T-helper 1 cell treated with Interleukin-12 subunit alpha and Interleukin-12 subunit beta and Interleukin-4 antibody, amounts not matched to agents 30 ng/mL and 1 ng/mL, for 36 hours (primary cell): ENCODE data around the gene PPCDC. TPM values are rescaled to one million over a fixed set of nuclear protein-coding genes. Genes with fewer than 3 reads are reported as not detected.

ENCODE experiments used
- intact Hi-C: fragments of 100-400 bp; cut with micrococcal nuclease; formaldehyde crosslinking; loops from one replicate; pipeline ENCODE4 v1.15.1; 2024
- total RNA-seq: library from RNA; stranded (reverse); gene quantifications from 2 replicates; pipeline ENCODE4 v1.2.3, GENCODE V29; 2022

The PPCDC gene
- 39.6 and 41.3 TPM in 2 replicates for total RNA-seq

- intact Hi-C loops = loop anchor here (1.0 to 2.0 kb wide), 9 partner anchors 28 to 429 kb away; partner anchors contain the start of genes COX5A, EDC3, MAN2C1 and RPP25
Observed at GRCh38 chr15:75023181-75023871, at the start of gene PPCDC. Gene PPCDC (plus strand): TSS chr15:75023590. CDS start chr15:75028319, 4,729 bp downstream.

GRCh38 chr15:74976159-74976558 is 47.2 kb upstream of the PPCDC start:
- intact Hi-C loops = no loop called here

GRCh38 chr15:74977599-74977998 is 45.8 kb upstream of the PPCDC start:
- intact Hi-C loops = no loop called here

DNA sequence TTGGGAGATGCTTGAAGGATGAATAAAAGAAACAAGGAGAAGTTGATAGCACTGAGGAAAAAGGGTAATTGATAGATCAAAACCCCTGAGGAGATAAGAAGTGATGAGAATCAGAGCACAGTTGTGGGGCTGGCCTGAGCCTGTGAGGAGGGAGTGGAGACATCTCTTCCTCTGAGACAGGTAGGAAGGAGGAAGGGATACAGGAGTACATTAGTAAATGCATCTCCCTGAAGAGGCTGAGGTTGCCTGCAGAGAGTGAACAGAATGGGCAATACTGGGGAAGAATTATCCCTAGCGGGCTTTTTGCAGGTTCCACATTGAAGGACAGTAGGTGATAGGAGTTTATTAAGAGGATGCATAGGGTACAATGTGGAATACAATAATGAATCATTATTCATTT is 45.3 kb upstream of the PPCDC start:
- intact Hi-C loops = no loop called here

DNA sequence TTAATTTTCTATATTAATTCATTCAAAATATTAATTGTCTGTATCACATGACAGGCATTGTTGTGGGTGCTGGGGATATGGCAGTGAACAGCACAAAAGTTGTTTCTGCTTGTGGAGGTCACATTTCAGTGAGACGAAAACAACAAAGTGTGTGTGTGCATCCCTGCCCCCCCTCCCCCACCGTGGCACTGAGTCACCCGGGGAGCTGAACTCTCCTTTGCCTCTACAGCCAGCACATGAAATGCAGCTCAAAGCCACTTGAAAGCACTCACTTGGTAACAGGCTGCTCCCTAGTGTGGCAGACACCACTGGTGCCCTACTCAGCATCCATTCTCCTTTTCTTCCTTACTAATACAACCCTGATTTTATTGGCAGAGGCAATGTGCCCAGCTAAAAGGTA is 44.9 kb upstream of the PPCDC start:
- intact Hi-C loops = no loop called here

DNA sequence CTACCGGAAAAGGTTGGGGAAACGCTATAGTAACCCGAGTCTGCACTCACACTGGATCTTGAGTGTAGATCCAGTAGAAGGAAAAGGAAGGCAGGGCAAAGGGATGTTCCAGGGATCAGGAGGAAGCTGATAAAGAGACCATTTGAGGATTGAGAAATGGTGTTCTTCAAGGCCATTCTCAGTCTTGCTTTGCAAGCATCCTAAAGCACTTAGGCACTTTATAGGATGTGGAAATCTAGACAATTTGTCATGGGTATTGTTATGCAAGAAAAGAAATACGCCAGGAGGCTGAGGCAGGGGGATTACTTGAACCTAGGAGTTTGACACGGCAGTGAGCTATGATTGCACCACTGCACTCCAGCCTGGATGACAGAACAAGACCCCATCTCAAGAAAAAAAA is 41.2 kb upstream of the PPCDC start:
- intact Hi-C loops = no loop called here

GRCh38 chr15:74983725-74984231 is 39.6 kb upstream of the PPCDC start:
- intact Hi-C loops = no loop called here

GRCh38 chr15:74988007-74988800 is 35.2 kb upstream of the PPCDC start:
- intact Hi-C loops = no loop called here

DNA sequence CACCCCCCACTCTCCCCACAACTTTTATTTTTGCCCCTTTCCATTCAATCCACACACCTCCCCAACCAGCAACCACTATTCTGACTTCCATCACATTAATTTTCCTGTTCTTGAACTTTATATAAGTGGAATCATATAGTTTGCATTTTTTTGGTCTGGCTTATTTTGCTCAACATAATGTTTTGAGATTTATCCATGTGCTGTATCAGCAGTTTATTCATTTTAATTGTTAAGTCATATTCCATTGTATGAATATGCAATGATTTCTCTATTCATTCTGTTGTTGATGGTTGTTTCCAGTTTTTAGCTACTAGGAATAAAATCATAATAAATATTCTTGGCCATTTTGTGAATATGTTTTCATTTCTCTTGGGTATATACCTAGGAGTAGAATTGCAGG is 33.9 kb upstream of the PPCDC start:
- intact Hi-C loops = no loop called here

DNA sequence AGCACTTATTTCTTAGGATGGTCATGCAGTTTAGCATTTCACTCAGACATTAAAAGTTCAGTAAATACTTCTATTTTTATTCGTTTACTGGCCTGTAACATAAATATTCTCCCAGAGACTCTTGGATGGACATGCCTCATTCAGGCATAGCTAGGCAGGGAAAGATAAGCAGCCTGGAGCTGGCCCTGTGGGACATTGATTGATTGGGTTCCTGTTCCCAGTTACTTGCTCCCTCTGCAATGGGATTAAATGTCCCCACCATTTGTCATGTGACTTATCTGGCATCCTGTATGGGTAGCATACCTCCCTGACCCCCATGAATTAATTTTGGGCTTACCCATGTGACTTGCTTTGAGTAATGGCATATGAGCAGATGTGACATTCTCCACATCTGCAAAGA is 30.8 kb upstream of the PPCDC start:
- intact Hi-C loops = no loop called here

DNA sequence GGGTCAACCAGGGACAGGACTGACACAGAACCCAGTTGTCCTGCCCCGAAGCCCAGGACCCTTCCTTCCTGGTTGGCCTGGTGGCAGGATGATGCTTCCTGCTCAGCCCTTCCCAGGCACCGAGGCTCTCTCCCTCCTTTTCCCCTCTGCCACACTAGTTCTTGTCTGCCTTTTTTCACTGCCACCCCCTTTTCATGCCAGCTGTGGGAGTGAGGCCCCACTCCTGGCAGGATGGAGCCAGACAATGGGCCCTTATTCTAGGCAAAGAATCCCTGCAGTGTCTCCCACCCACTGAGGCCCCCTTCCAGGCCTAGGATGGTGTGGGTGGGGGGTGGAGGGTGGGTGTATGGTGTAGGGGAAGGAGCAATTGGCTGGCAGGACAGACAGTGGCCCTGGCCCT is 29.2 kb upstream of the PPCDC start:
- intact Hi-C loops = no loop called here

DNA sequence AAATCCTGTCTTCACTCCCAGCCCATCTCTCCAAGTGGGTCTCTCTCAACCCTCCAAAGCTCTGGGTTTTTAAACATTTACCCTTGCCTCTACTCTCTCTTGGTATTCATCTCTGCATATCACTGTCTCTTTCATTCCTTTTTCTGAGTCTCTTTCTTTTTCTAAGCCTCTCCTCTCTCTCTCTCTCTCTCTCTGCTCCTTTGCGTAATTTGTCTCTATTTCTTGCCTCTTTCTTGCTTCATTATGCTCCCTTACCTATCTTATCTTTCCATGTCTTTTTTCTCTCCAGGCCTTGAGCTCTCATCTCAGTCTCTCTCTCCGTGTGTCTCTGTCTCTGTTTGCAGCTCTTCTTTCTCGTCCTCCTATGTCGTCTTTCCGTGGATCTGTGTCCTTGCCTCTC is 28.7 kb upstream of the PPCDC start:
- intact Hi-C loops = loop anchor here (1.0 kb wide), 4 partner anchors 29 to 211 kb away; partner anchors contain the start of genes PPCDC, RPP25 and SCAMP2

- intact Hi-C loops = loop anchor here (1.0 kb wide), 4 partner anchors 28 to 210 kb away; partner anchors contain the start of genes PPCDC, RPP25 and SCAMP2
Observed at GRCh38 chr15:74995182-74995778, 28.1 kb upstream of the PPCDC start, which contains the start of gene SCAMP5. Gene SCAMP5 (plus strand): TSS chr15:74995563. CDS start chr15:75011840, 16,277 bp downstream.

DNA sequence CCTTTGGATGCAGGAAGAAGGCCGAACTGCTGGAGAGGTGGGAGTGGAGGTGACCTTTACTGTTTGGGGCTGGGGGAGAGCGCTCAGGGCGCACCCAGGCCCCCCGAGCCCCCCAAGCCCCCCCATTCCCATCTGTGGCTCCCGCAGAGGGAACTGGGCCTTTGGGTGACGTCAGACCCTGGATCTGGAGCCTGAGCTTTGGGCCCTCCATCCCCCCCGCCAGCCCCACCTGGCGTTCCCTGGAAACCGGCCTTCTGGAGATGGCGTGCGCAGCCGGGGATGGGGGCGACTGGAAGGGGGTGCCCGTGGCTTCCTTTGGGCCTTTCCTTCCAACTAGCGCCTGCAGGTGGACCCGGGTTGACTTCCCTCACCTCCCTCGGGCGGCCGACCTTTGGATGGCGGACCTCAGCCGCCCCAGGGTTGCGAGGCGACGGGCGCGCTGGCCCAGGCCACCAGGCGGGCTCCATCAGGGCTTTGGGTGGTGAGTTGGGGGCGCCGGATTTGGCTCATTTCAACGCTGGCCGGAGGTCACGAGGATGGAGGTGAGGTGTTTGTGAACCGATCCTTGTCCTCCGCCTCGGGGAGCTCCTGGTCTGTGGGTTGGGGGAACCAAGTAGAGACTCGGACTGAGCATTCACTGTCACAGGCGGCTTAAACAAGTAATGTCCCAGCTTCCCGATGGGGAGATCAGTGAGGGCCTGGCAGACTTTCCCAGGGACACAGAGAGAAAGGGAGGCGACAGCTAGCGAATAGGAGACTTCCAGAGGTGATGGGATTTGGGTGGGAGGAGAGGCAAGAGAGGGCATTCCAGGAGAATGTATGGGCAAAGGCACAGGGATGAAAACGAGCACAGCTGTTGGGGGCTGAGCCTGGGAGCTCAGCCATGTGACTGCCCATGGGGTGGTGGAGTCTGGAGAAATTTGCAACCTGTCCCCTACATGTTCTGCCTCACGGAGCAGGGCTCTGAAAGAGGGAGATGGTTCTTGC is 27.3 kb upstream of the PPCDC start:
- intact Hi-C loops = loop anchor here (1.0 kb wide), 4 partner anchors 27 to 209 kb away; partner anchors contain the start of genes PPCDC, RPP25 and SCAMP2

GRCh38 chr15:74997141-74997540 is 26.2 kb upstream of the PPCDC start:
- intact Hi-C loops = no loop called here

DNA sequence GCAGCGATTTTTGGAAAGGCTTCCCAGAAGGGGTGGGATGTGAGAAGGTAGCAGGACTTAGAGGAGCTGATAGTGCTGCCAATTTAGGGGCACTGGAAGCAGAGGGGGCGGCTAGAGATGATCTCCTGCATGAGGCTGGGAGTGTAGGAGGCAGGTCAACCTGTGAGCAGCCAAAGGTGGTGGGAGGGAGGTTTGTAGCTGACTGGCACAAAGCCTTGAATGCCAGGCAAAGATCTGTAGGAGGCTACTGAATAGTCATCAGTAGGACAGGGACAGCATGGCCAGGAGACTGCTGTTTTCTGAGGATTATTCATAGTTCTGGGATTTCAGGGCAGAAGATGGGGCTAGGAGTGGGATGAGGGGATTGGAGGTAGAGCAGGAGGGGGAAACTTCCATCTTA is 25.8 kb upstream of the PPCDC start:
- intact Hi-C loops = no loop called here

DNA sequence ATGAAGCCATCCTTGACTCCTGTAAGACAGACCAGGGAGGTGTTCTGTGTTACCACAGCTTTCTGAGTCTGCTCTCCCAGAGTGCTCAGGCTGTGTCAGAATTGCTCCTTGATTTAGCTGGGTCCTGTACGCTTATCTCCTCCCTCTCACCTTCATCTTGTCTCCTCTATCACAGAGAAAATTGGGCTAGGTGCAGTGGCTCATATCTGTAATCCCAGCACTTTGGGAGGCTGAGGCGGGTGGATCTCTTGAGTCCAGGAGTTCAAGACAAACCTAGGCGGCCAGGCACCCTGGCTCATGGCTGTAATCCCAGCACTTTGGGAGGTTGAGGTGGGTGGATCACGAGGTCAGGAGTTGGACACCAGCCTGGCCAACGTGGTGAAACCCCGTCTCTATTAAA is 22.1 kb upstream of the PPCDC start:
- intact Hi-C loops = no loop called here

- intact Hi-C loops = no loop called here
Observed at GRCh38 chr15:75002398-75002797, 21.0 kb upstream of the PPCDC start.

DNA sequence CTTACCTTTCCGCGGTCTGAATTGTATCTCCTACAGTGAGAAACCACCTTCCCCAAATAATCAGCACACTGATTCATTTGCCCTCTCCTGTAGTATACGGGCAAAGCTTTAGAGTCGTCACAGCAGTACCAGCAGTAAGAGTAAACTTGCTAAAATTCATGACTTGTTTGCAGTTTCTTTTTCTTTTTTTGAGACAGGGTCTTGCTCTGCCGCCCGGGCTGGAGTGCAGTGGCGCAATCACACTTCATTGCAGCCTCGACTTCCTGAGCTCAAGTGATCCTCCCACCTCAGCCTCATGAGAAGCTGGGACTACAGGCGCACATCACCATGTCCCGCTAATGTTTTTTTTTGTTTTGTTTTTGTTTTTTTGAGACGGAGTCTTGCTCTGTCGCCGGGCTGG is 16.2 kb upstream of the PPCDC start:
- intact Hi-C loops = no loop called here

- intact Hi-C loops = no loop called here
Observed at GRCh38 chr15:75008221-75008625, 15.2 kb upstream of the PPCDC start.
